HCT116 (cell line): ENCODE data around the gene MX2. TPM values are rescaled to one million over a fixed set of nuclear protein-coding genes. Genes with fewer than 3 reads are reported as not detected.

Experiments used
- ATAC-seq: fragments of 200-7000 bp; cut with Tn5 transposase; 2 replicates; pipeline ENCODE4 v1.9.1; 2020; ENCODE audit warnings: mild to moderate bottlenecking, moderate library complexity
- BruUV-seq: library from RNA; stranded (reverse); fragments of 400-500 nt; replicated peaks from 2 replicates; lab custom pipeline; 2021; lab: Mats Ljungman, UMichigan
- CTCF ChIA-PET: fragments of 300-600 bp; sonication (Branson Sonifier 250); formaldehyde crosslinking; loops from one replicate; lab custom pipeline; 2021; ENCODE audit warnings: antibody characterized with exemption; lab: Charles Lee
- POLR2A ChIA-PET: fragments of 300-600, 350-600 bp; sonication (Branson Sonifier 250); formaldehyde crosslinking; loops from one replicate; lab custom pipeline; 2021; ENCODE audit warnings: antibody characterized with exemption; lab: Charles Lee
- RAD21 ChIA-PET, 2 experiments: fragments of 300-600 bp; sonication (Branson Sonifier 250); formaldehyde crosslinking; loops; one replicate each; lab custom pipeline; 2023; ENCODE audit warnings: low total read pairs in 2 of 2; ENCODE audit not compliant: uncharacterized antibody in 2 of 2, unreplicated experiment in 2 of 2, low non-redundant PET in 1 of 2; lab: Charles Lee
- DNase-seq: peaks from one replicate; pipeline ENCODE4 v3.0.0-alpha.2; 2010; ENCODE audit warnings: low read depth, low spot score
- H2AFZ ChIP-seq: fragments of 200-600 bp; shearing (Covaris generic), sonication (generic); 2 replicates; pipeline ENCODE4 v1.6.1; 2017; ENCODE audit warnings: low read depth, mixed run types, mixed read lengths, antibody characterized with exemption, low read length; ENCODE audit not compliant: poor library complexity, severe bottlenecking
- H3K27ac ChIP-seq: 2 replicates; pipeline ENCODE4 v1.5.1; 2012; ENCODE audit warnings: low read depth, low read length
- H3K27me3 ChIP-seq: fragments of 200-600 bp; sonication (generic); 2 replicates; pipeline ENCODE4 v1.6.1; 2016; ENCODE audit warnings: mixed run types, low read length, mixed read lengths; ENCODE audit not compliant: insufficient read depth
- H3K36me3 ChIP-seq, 2 experiments: fragments of 200-500 bp in 1 of 2; fragments of 200-600 bp in 1 of 2; sonication (Bioruptor generic) in 1 of 2; sonication (generic) in 1 of 2; 2 replicates each; pipeline versions ENCODE4 v1.5.1 to v1.6.1; 2014 to 2016; ENCODE audit warnings: low read length in 2 of 2, inconsistent platforms in 1 of 2, mixed read lengths in 1 of 2, mixed run types in 1 of 2; ENCODE audit not compliant: insufficient read depth in 2 of 2, control insufficient read depth in 1 of 2
- H3K4me1 ChIP-seq, 2 experiments: fragments of 200-600 bp in 1 of 2; sonication (generic) in 1 of 2; 2 replicates each; pipeline versions ENCODE4 v1.5.1 to v1.6.1; 2012 to 2017; ENCODE audit warnings: low read length in 2 of 2, inconsistent platforms in 1 of 2, mild to moderate bottlenecking in 1 of 2, mixed read lengths in 1 of 2, mixed run types in 1 of 2, moderate library complexity in 1 of 2; ENCODE audit not compliant: insufficient read depth in 2 of 2, control insufficient read depth in 1 of 2
- H3K4me2 ChIP-seq: fragments of 200-600 bp; sonication (generic); 2 replicates; pipeline ENCODE4 v1.6.1; 2017; ENCODE audit warnings: mixed run types, low read length, mixed read lengths
- H3K4me3 ChIP-seq, 2 experiments: fragments of 200-600 bp in 1 of 2; sonication (generic) in 1 of 2; replicated peaks in 1 of 2; 2 replicates each; pipeline ENCODE4 v1.5.1; 2011 to 2016; ENCODE audit warnings: low read length in 2 of 2, control low read depth in 1 of 2, low read depth in 1 of 2, mild to moderate bottlenecking in 1 of 2, mixed read lengths in 1 of 2, mixed run types in 1 of 2
- H3K79me2 ChIP-seq: fragments of 200-600 bp; sonication (generic); 2 replicates; pipeline ENCODE4 v1.6.1; 2017; ENCODE audit warnings: mild to moderate bottlenecking, mixed run types, low read length, moderate library complexity, mixed read lengths; ENCODE audit not compliant: insufficient read depth
- H3K9ac ChIP-seq: fragments of 200-600 bp; sonication (generic); 2 replicates; pipeline ENCODE4 v1.6.1; 2016; ENCODE audit warnings: low read length, mixed read lengths
- H3K9me2 ChIP-seq: fragments of 200-600 bp; sonication (generic), shearing (Covaris generic); 2 replicates; pipeline ENCODE4 v1.6.1; 2017; ENCODE audit warnings: mixed run types, mild to moderate bottlenecking, moderate library complexity; ENCODE audit not compliant: insufficient read depth
- H3K9me3 ChIP-seq, 2 experiments: fragments of 200-500 bp in 1 of 2; fragments of 200-600 bp in 1 of 2; sonication (Bioruptor generic) in 1 of 2; sonication (generic) in 1 of 2; 2 replicates each; pipeline ENCODE4 v1.6.1; 2014 to 2017; ENCODE audit warnings: low read length in 2 of 2, mixed read lengths in 2 of 2, inconsistent platforms in 1 of 2, low read depth in 1 of 2, mild to moderate bottlenecking in 1 of 2, mixed run types in 1 of 2, moderate library complexity in 1 of 2; ENCODE audit not compliant: control insufficient read depth in 1 of 2, insufficient read depth in 1 of 2
- H4K20me1 ChIP-seq: fragments of 200-600 bp; sonication (generic), shearing (Covaris generic); 2 replicates; pipeline ENCODE4 v1.6.1; 2017; ENCODE audit warnings: mixed run types, mild to moderate bottlenecking, moderate library complexity; ENCODE audit not compliant: insufficient read depth
- CEBPB ChIP-seq: IDR thresholded peaks from 2 replicates; pipeline ENCODE4 v1.6.1; 2012; ENCODE audit warnings: low read depth
- EGR1 ChIP-seq: IDR thresholded peaks from 2 replicates; pipeline ENCODE4 v1.6.1; 2012; ENCODE audit warnings: low read depth
- ELF1 ChIP-seq: IDR thresholded peaks from 2 replicates; pipeline ENCODE4 v1.6.1; 2012; ENCODE audit warnings: low read depth, borderline replicate concordance
- EZH2 ChIP-seq: fragments of 200-600 bp; sonication (generic); IDR thresholded peaks from 2 replicates; pipeline ENCODE4 v1.6.1; 2017; ENCODE audit warnings: antibody characterized with exemption, mixed run types
- JUND ChIP-seq: IDR thresholded peaks from 2 replicates; pipeline ENCODE4 v1.6.1; 2012
- POLR2A ChIP-seq: IDR thresholded peaks from 2 replicates; pipeline ENCODE4 v1.7.0; 2011; ENCODE audit warnings: borderline replicate concordance; ENCODE audit not compliant: insufficient read depth, insufficient read length; ENCODE audit errors: extremely low read depth
- RAD21 ChIP-seq: IDR thresholded peaks from 2 replicates; pipeline ENCODE4 v1.6.1; 2012; ENCODE audit warnings: low read depth, mild to moderate bottlenecking
- TCF7L2 ChIP-seq: IDR thresholded peaks from 2 replicates; pipeline ENCODE4 v1.7.0; 2011; ENCODE audit warnings: borderline replicate concordance, inconsistent platforms; ENCODE audit not compliant: insufficient read depth, insufficient read length; ENCODE audit errors: extremely low read depth
- YY1 ChIP-seq: IDR thresholded peaks from 2 replicates; pipeline ENCODE4 v1.6.1; 2011; ENCODE audit warnings: low read length, low read depth, moderate library complexity, mild to moderate bottlenecking; ENCODE audit not compliant: insufficient replicate concordance; ENCODE audit errors: extremely low read depth
- ZFX ChIP-seq: fragments of 450-650 bp; IDR thresholded peaks from 2 replicates; pipeline ENCODE4 v1.6.1; 2017
- ZNF274 ChIP-seq: fragments of 200-500 bp; sonication (Bioruptor generic); IDR thresholded peaks from 2 replicates; pipeline ENCODE4 v1.6.1; 2014; ENCODE audit warnings: mild to moderate bottlenecking, low read depth, low read length, inconsistent platforms
- intact Hi-C: fragments of 100-400 bp; cut with micrococcal nuclease; formaldehyde crosslinking; loops from 2 replicates; pipeline ENCODE4 v1.10.0; 2022
- total RNA-seq: library from RNA; stranded (reverse); gene quantifications from one replicate; pipeline ENCODE4 v1.2.1, GENCODE V29; 2021; ENCODE audit not compliant: unreplicated experiment
- TF ChIP-seq, protein P1 (sequence below), 3 experiments: fragments of 200-600 bp in 1 of 3; sonication (generic) in 1 of 3; IDR thresholded peaks in 2 of 3; conservative IDR thresholded peaks in 1 of 3; 2 replicates each; pipeline ENCODE4 v1.5.1; 2012 to 2017; ENCODE audit warnings: low read depth in 2 of 3, low read length in 2 of 3, antibody characterized with exemption in 1 of 3, borderline replicate concordance in 1 of 3, control low read depth in 1 of 3, mild to moderate bottlenecking in 1 of 3, mixed read lengths in 1 of 3, mixed run types in 1 of 3, moderate library complexity in 1 of 3; ENCODE audit not compliant: insufficient read depth in 1 of 3
- TF ChIP-seq, protein P2 (sequence below): IDR thresholded peaks from 2 replicates; pipeline ENCODE4 v1.6.1; 2012
- TF ChIP-seq, protein P3 (sequence below): IDR thresholded peaks from 2 replicates; pipeline ENCODE4 v1.6.1; 2012

MX2 gene
- total RNA-seq, 1 experiment from 2014 or later = 0.22 TPM

DNA sequence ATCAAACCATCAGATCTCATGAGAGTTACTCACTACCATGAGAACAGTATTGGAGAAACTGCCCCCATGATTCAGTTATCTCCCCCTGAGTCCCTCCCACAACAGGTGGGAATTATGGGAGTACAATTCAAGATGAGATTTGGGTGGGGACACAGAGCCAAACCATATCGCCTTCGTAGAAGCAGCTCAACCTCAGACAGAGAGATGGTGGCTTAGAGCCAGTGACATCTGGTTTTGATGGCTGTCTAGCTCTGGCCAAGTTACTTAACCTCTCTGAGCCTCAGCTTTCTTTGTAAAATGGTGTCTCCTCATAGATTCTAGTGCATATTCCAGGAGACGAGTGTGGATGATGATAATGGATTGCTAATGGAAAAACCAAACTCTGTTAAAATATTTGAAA, 91.4 kb downstream of the MX2 start:
- CTCF ChIA-PET = no interaction called here
- no peak for ATAC-seq
- DNase-seq = no peak
- H3K9me2 ChIP-seq = no peaks in the 10 kb centered on the region
- H3K4me2 ChIP-seq = no peak overlapping the region
- no peak overlapping the region for H3K27ac ChIP-seq
- no peak overlapping the region for H3K9ac ChIP-seq
- RAD21 ChIA-PET = no interaction called here
- TF ChIP-seq POLR2A = no peak
- TF ChIP-seq EZH2 = no peak
- no peak for TF ChIP-seq EGR1
- TF ChIP-seq, protein P1, sequence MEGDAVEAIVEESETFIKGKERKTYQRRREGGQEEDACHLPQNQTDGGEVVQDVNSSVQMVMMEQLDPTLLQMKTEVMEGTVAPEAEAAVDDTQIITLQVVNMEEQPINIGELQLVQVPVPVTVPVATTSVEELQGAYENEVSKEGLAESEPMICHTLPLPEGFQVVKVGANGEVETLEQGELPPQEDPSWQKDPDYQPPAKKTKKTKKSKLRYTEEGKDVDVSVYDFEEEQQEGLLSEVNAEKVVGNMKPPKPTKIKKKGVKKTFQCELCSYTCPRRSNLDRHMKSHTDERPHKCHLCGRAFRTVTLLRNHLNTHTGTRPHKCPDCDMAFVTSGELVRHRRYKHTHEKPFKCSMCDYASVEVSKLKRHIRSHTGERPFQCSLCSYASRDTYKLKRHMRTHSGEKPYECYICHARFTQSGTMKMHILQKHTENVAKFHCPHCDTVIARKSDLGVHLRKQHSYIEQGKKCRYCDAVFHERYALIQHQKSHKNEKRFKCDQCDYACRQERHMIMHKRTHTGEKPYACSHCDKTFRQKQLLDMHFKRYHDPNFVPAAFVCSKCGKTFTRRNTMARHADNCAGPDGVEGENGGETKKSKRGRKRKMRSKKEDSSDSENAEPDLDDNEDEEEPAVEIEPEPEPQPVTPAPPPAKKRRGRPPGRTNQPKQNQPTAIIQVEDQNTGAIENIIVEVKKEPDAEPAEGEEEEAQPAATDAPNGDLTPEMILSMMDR (IDR thresholded peaks at IDR 0.05 in 2 of 3, conservative IDR thresholded peaks at IDR 0.05 in 1 of 3; ENCODE audit: borderline replicate concordance in 1 of 3, insufficient read depth in 1 of 3, low read depth in 2 of 3, low read length in 2 of 3) = no peak
- TF ChIP-seq, protein P2, sequence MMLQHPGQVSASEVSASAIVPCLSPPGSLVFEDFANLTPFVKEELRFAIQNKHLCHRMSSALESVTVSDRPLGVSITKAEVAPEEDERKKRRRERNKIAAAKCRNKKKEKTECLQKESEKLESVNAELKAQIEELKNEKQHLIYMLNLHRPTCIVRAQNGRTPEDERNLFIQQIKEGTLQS = no peak
- no peak for TF ChIP-seq CEBPB
- TF ChIP-seq ZNF274 = no peak
- no peaks in the 10 kb centered on the region for H3K4me1 ChIP-seq
- H4K20me1 ChIP-seq = no peaks in the 10 kb centered on the region
- H3K4me3 ChIP-seq = no peak overlapping the region
- intact Hi-C loops = no loop called here
- no peaks in the 10 kb centered on the region for H3K27me3 ChIP-seq
- no peaks in the 10 kb centered on the region for H3K79me2 ChIP-seq
- H3K36me3 ChIP-seq = no peaks in the 10 kb centered on the region
- POLR2A ChIA-PET = no interaction called here
- H2AFZ ChIP-seq = no peak overlapping the region
- no TSS peak for BruUV-seq
- H3K9me3 ChIP-seq = no peaks in the 10 kb centered on the region

DNA sequence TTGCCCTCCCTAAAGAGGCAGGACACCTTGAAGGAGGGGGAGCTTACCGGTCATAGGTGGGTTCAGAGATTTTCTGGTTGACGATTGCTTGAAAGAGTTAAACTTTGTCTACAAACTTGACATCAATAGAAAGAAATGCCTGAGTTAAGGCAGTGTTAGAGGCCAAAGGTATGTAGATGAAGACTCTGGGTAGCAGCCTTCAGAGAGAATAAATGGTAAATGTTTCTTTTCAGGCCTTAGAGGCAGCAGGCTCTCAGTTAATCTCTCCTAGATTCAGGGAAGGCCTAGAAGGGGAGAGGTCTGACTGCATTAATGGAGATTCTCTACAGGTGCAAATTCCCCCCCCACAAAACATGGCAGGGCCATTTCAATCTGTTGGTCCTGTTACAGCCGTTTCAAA, 91.9 kb downstream of the MX2 start:
- H3K4me1 ChIP-seq = no peaks in the 10 kb centered on the region
- POLR2A ChIA-PET = no interaction called here
- DNase-seq (no peak), ATAC-seq (no peak)
- H3K36me3 ChIP-seq = no peaks in the 10 kb centered on the region
- TF ChIP-seq ELF1 = no peak
- TF ChIP-seq RAD21 = no peak
- TF ChIP-seq CEBPB = no peak
- no peak for TF ChIP-seq YY1
- TF ChIP-seq EGR1 = no peak
- TF ChIP-seq JUND = no peak
- TF ChIP-seq, protein P1 (IDR thresholded peaks at IDR 0.05 in 2 of 3, conservative IDR thresholded peaks at IDR 0.05 in 1 of 3; ENCODE audit: borderline replicate concordance in 1 of 3, insufficient read depth in 1 of 3, low read depth in 2 of 3, low read length in 2 of 3) = no peak
- TF ChIP-seq TCF7L2 = no peak
- TF ChIP-seq ZFX = no peak
- TF ChIP-seq, protein P3, sequence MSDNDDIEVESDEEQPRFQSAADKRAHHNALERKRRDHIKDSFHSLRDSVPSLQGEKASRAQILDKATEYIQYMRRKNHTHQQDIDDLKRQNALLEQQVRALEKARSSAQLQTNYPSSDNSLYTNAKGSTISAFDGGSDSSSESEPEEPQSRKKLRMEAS = no peak
- no peak overlapping the region for H3K27ac ChIP-seq
- H2AFZ ChIP-seq = no peak overlapping the region
- RAD21 ChIA-PET = no interaction called here
- no TSS peak for BruUV-seq
- H4K20me1 ChIP-seq = no peaks in the 10 kb centered on the region
- H3K9me3 ChIP-seq = no peaks in the 10 kb centered on the region
- CTCF ChIA-PET = no interaction called here
- no peak overlapping the region for H3K9ac ChIP-seq
- H3K9me2 ChIP-seq = no peaks in the 10 kb centered on the region
- intact Hi-C loops = no loop called here
- H3K4me3 ChIP-seq = no peak overlapping the region
- no peaks in the 10 kb centered on the region for H3K79me2 ChIP-seq
- H3K27me3 ChIP-seq = no peaks in the 10 kb centered on the region
- no peak overlapping the region for H3K4me2 ChIP-seq
